Natural killer cell treated with Interleukin-12 subunit alpha and Interleukin-12 subunit beta and Interleukin-15 and Interleukin-18, amount 100 ng/mL, for 72 hours (primary cell): ENCODE results near the gene SCYGR4. TPM values are rescaled to one million over a fixed set of nuclear protein-coding genes. Genes with fewer than 3 reads are reported as not detected.
"Not testable (repeated sequence)": the region's sequence is repeated elsewhere in the genome, so short reads cannot be mapped to it uniquely, and the experiment has no call there.

ENCODE experiments used
- ATAC-seq, 2 donors: fragments of 150-1000 bp; cut with Tn5 transposase in 1 of 2; sonication (Bioruptor Pico), chemical (Tn5 transposase) in 1 of 2; 2 replicates each; pipeline ENCODE4 v1.10.0; 2021
- DNase-seq: peaks from one replicate; pipeline ENCODE4 v3.0.0; 2022; ENCODE audit warnings: low spot score
- H3K27ac Mint-ChIP-seq, 2 donors: 1 replicate in 1 of 2; 2 replicates in 1 of 2; pipeline ENCODE4 v1.8.0; 2022; ENCODE audit warnings: mixed read lengths in 2 of 2, mild to moderate bottlenecking in 1 of 2, moderate library complexity in 1 of 2
- H3K27me3 Mint-ChIP-seq, 2 donors: 1 replicate in 1 of 2; 2 replicates in 1 of 2; pipeline ENCODE4 v1.8.0; 2022; ENCODE audit warnings: mixed read lengths in 2 of 2
- H3K36me3 Mint-ChIP-seq: one replicate; pipeline ENCODE4 v1.8.0; 2022; ENCODE audit warnings: mixed read lengths
- H3K4me1 Mint-ChIP-seq, 2 donors: 1 replicate in 1 of 2; 2 replicates in 1 of 2; pipeline ENCODE4 v1.8.0; 2022; ENCODE audit warnings: low read depth in 2 of 2, mixed read lengths in 2 of 2, mild to moderate bottlenecking in 1 of 2
- H3K4me3 Mint-ChIP-seq: one replicate; pipeline ENCODE4 v1.8.0; 2022; ENCODE audit warnings: mixed read lengths
- H3K9me3 Mint-ChIP-seq: 2 replicates; pipeline ENCODE4 v1.8.0; 2022; ENCODE audit warnings: mixed read lengths
- total RNA-seq, 2 donors: library from RNA; stranded (reverse); gene quantifications; one replicate each; pipeline ENCODE4 v1.2.3, GENCODE V29; 2022

Gene SCYGR4
- total RNA-seq, 2 donors from 2014 or later = not detected

GRCh38 chr2:227598835-227599503 is 18.3 kb upstream of the SCYGR4 start, which contains the start of gene SCYGR2:
Gene SCYGR2, plus strand, starts transcription at chr2:227598893. Its CDS starts 0 bp downstream, at chr2:227598893.
- not testable (repeated sequence) for H3K4me3 Mint-ChIP-seq, H3K36me3 Mint-ChIP-seq, H3K4me1 Mint-ChIP-seq, H3K27ac Mint-ChIP-seq, ATAC-seq, H3K9me3 Mint-ChIP-seq, DNase-seq
- peaks cover 20 to 33% of the 10 kb centered on the region in 2 donors for H3K27me3 Mint-ChIP-seq

GRCh38 chr2:227602358-227602757 is 14.9 kb upstream of the SCYGR4 start:
- H3K27me3 Mint-ChIP-seq = peaks cover 12 to 30% of the 10 kb centered on the region in 2 donors
- no peak for ATAC-seq

GRCh38 chr2:227606476-227606875 is 10.8 kb upstream of the SCYGR4 start:
- H3K27me3 Mint-ChIP-seq = peaks cover 21 to 32% of the 10 kb centered on the region in 2 donors

More at GRCh38 chr2:227602358-227602757, 14.9 kb upstream of the SCYGR4 start:
- Mint-ChIP-seq H3K9me3 (no peaks in the 10 kb centered on the region), H3K4me3 (no peak overlapping the region), H3K36me3 (no peaks in the 10 kb centered on the region), H3K27ac (no peak overlapping the region), H3K4me1 (no peaks in the 10 kb centered on the region)
- no peak for DNase-seq

DNA sequence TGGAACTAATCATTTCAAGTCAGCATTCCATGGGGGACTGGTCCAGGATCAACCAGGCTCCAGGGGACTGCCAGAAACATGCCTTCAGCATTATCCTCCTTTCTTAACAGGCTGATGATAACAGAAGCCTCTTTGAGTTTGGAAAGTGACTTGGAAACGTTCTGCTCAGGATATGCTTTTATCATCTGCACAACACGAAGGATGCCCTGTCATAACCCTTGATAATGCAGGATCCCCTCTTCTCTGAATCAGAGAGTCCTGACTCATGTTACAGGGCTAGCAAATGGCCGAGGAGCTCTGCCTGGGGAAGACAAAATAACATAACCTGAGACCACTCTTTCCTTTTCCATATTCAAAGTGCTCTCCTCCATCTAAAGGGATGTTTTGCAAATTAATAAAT is 9.4 kb upstream of the SCYGR4 start:
- no peaks in the 10 kb centered on the region for H3K36me3 Mint-ChIP-seq
- no peaks in the 10 kb centered on the region for H3K9me3 Mint-ChIP-seq
- H3K4me1 Mint-ChIP-seq = peaks cover 0 to 3% of the 10 kb centered on the region in 2 donors
- no peak overlapping the region for H3K27ac Mint-ChIP-seq
- H3K27me3 Mint-ChIP-seq = peaks cover 21 to 39% of the 10 kb centered on the region in 2 donors
- no peak overlapping the region for H3K4me3 Mint-ChIP-seq
- DNase-seq (no peak), ATAC-seq (no peak)

More at GRCh38 chr2:227606476-227606875, 10.8 kb upstream of the SCYGR4 start:
- no peak overlapping the region for H3K4me3 Mint-ChIP-seq
- DNase-seq (no peak), ATAC-seq (no peak)
- H3K4me1 Mint-ChIP-seq = peaks cover 0 to 3% of the 10 kb centered on the region in 2 donors
- H3K9me3 Mint-ChIP-seq = no peaks in the 10 kb centered on the region
- no peak overlapping the region for H3K27ac Mint-ChIP-seq
- H3K36me3 Mint-ChIP-seq = no peaks in the 10 kb centered on the region

DNA sequence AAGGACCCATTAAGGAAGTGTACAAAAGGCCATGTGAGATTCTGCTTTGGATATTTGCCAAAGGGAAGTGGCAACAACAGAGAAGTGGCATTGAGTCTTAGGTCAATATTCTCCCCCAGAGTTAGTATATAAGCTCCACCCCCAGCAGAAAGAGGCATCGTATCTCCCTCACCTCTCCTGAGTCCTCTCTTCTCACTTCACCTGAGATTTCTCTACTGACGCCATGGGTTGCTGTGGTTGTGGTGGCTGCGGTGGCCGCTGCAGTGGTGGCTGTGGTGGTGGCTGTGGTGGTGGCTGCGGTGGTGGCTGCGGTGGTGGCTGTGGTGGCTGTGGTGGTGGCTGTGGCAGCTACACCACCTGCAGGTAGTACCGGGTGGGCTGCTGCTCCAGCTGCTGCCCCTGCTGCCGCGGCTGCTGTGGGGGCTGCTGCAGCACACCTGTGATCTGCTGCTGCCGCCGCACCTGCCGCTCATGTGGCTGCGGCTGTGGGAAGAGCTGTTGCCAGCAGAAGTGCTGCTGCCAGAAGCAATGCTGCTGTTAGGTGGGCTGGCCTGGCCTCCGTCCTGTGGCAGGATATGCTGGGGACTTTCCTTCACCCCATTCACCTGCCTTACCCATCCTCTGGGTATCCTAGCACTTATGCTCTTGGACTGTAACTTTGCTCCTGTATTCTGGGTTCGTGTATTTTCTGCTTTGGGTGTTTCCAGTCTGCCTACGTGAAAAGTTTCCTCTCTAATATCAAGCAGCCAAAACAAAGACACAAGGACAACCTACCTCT is 8.5 kb upstream of the SCYGR4 start:
- DNase-seq (no peak), ATAC-seq (no peak)
- H3K9me3 Mint-ChIP-seq = no peaks in the 10 kb centered on the region
- no peaks in the 10 kb centered on the region for H3K36me3 Mint-ChIP-seq
- H3K27me3 Mint-ChIP-seq = peaks cover 19 to 31% of the 10 kb centered on the region in 2 donors
- no peak overlapping the region for H3K4me3 Mint-ChIP-seq
- H3K4me1 Mint-ChIP-seq = peaks cover 0 to 3% of the 10 kb centered on the region in 2 donors
- no peak overlapping the region for H3K27ac Mint-ChIP-seq

GRCh38 chr2:227610123-227610522 is 7.2 kb upstream of the SCYGR4 start:
- DNase-seq (no peak), ATAC-seq (no peak)
- Mint-ChIP-seq H3K4me1 (peaks cover 0 to 3% of the 10 kb centered on the region in 2 donors), H3K4me3 (no peak overlapping the region), H3K27me3 (peaks cover 19 to 28% of the 10 kb centered on the region in 2 donors), H3K36me3 (no peaks in the 10 kb centered on the region), H3K27ac (no peak overlapping the region), H3K9me3 (no peaks in the 10 kb centered on the region)

- H3K36me3 Mint-ChIP-seq = no peaks in the 10 kb centered on the region
- no peaks in the 10 kb centered on the region for H3K9me3 Mint-ChIP-seq
- no peak for ATAC-seq
- H3K27ac Mint-ChIP-seq = no peak overlapping the region
- peaks cover 0 to 3% of the 10 kb centered on the region in 2 donors for H3K4me1 Mint-ChIP-seq
- DNase-seq = no peak
- peaks cover 22 to 32% of the 10 kb centered on the region in 2 donors for H3K27me3 Mint-ChIP-seq
- H3K4me3 Mint-ChIP-seq = no peak overlapping the region
Observed at GRCh38 chr2:227612546-227613271, 4.6 kb upstream of the SCYGR4 start.

DNA sequence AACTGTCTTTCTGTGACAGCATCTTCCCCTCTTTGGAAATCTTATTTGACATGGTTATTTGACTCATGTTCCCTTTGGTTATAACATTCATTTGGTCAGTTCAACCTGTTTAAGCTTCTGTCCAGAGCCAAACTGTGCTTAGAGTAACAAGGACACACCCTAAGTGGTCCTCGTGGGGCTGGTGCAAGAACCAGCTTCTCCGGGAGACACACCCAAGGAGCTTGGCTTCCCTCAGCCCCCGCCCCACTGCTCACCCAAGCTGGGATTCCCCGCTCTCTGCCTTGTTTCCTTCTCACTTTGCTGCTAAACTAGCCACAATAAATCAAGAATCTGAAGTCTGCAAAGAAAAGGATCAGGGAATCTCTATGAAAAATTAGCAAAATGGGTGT is 4.0 kb upstream of the SCYGR4 start:
- H3K9me3 Mint-ChIP-seq = no peaks in the 10 kb centered on the region
- H3K4me3 Mint-ChIP-seq = no peak overlapping the region
- H3K4me1 Mint-ChIP-seq = peaks cover 0 to 3% of the 10 kb centered on the region in 2 donors
- peaks cover 22 to 32% of the 10 kb centered on the region in 2 donors for H3K27me3 Mint-ChIP-seq
- no peaks in the 10 kb centered on the region for H3K36me3 Mint-ChIP-seq
- no peak overlapping the region for H3K27ac Mint-ChIP-seq
- DNase-seq (no peak), ATAC-seq (no peak)

GRCh38 chr2:227614246-227614645 is 3.1 kb upstream of the SCYGR4 start:
- no peaks in the 10 kb centered on the region for H3K36me3 Mint-ChIP-seq
- H3K27ac Mint-ChIP-seq = no peak overlapping the region
- no peaks in the 10 kb centered on the region for H3K9me3 Mint-ChIP-seq
- DNase-seq (no peak), ATAC-seq (no peak)
- H3K27me3 Mint-ChIP-seq = peaks cover 20 to 32% of the 10 kb centered on the region in 2 donors
- no peak overlapping the region for H3K4me3 Mint-ChIP-seq
- peaks cover 0 to under 1% of the 10 kb centered on the region in 2 donors for H3K4me1 Mint-ChIP-seq

- Mint-ChIP-seq H3K4me3 (no peak within 1 kb of the TSS), H3K4me1 (no peaks in the 10 kb centered on the region), H3K27me3 (peaks cover 18 to 31% of the 10 kb centered on the region in 2 donors), H3K9me3 (no peaks in the 10 kb centered on the region), H3K27ac (no peak within 1 kb of the TSS), H3K36me3 (no peaks in the 10 kb centered on the region)
- DNase-seq (no peak), ATAC-seq (no peak)
Observed at GRCh38 chr2:227614740-227615139, 2.6 kb upstream of the SCYGR4 start, which contains the start of gene SCYGR3. Gene SCYGR3, minus strand, starts transcription at chr2:227614840. Its CDS starts 0 bp downstream, at chr2:227614840.

GRCh38 chr2:227615181-227615580 is 2.1 kb upstream of the SCYGR4 start:
- Mint-ChIP-seq H3K9me3 (no peaks in the 10 kb centered on the region), H3K36me3 (no peaks in the 10 kb centered on the region), H3K4me1 (no peaks in the 10 kb centered on the region), H3K27ac (no peak overlapping the region), H3K27me3 (peaks cover 15 to 27% of the 10 kb centered on the region in 2 donors), H3K4me3 (no peak overlapping the region)
- ATAC-seq = no peak
- no peak for DNase-seq

- ATAC-seq = no peak
- H3K27me3 Mint-ChIP-seq = peaks cover 13 to 24% of the 10 kb centered on the region in 2 donors
Observed at GRCh38 chr2:227615906-227616305, 1.4 kb upstream of the SCYGR4 start.

DNA sequence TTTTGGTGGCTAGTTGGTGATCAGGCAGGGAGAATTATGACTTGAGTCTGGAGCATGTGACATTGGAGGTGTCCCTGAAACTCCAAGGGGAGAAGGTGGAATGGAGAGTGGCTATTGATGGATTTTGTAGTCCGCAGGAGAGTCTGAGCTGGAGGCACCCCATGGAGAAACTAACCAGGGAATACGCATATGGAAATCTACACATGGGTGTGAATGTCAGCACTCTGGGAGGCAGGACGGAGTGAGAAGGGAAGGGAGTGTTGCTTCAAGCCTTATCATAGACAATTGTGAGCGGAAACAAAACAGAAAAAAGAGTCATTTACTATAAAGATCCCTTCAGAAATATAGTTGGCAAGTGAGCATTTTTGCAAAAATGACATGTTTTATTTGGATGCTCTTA is 667 bp upstream of the SCYGR4 start:
- no peak overlapping the region for H3K27ac Mint-ChIP-seq
- H3K36me3 Mint-ChIP-seq = no peaks in the 10 kb centered on the region
- DNase-seq (no peak), ATAC-seq (no peak)
- H3K9me3 Mint-ChIP-seq = no peaks in the 10 kb centered on the region
- H3K4me1 Mint-ChIP-seq = no peaks in the 10 kb centered on the region
- peaks cover 13 to 29% of the 10 kb centered on the region in 2 donors for H3K27me3 Mint-ChIP-seq
- H3K4me3 Mint-ChIP-seq = no peak overlapping the region

More at GRCh38 chr2:227615906-227616305, 1.4 kb upstream of the SCYGR4 start:
- Mint-ChIP-seq H3K36me3 (no peaks in the 10 kb centered on the region), H3K4me1 (no peaks in the 10 kb centered on the region), H3K4me3 (no peak overlapping the region), H3K27ac (no peak overlapping the region), H3K9me3 (no peaks in the 10 kb centered on the region)
- DNase-seq = no peak
